ENCODE results near the gene CACNB3.

DNA sequence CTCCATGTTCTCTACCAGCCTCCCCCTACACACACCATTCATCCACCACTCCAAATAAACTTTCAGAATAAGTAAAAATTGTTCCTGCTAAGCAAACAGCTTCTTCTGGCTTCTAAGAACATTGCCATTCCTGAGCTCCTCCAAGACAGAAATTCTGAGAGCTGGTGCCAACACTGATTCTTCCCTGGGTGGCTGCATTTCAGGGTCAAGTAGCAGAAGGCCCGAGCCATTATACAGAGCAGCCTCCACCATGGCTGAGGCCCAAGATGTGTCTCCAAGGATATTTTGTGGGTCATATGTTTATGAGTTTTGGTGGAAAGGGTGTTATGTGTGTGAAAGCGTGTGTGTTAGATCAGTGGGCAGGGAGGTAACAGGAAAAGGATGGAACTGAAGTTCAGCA lies 50.9 kb downstream of the CACNB3 start:
- TF ChIP-seq, protein P1, sequence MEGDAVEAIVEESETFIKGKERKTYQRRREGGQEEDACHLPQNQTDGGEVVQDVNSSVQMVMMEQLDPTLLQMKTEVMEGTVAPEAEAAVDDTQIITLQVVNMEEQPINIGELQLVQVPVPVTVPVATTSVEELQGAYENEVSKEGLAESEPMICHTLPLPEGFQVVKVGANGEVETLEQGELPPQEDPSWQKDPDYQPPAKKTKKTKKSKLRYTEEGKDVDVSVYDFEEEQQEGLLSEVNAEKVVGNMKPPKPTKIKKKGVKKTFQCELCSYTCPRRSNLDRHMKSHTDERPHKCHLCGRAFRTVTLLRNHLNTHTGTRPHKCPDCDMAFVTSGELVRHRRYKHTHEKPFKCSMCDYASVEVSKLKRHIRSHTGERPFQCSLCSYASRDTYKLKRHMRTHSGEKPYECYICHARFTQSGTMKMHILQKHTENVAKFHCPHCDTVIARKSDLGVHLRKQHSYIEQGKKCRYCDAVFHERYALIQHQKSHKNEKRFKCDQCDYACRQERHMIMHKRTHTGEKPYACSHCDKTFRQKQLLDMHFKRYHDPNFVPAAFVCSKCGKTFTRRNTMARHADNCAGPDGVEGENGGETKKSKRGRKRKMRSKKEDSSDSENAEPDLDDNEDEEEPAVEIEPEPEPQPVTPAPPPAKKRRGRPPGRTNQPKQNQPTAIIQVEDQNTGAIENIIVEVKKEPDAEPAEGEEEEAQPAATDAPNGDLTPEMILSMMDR (conservative IDR thresholded peaks at IDR 0.05; ENCODE audit: low read depth, low read length), result no peak
- TF ChIP-seq EZH2 (IDR thresholded peaks at IDR 0.05; ENCODE audit: borderline replicate concordance, low read depth, low read length, poor library complexity, severe bottlenecking), result no peak
